ENCODE results near the gene KRTAP13-4. TPM values are rescaled to one million over a fixed set of nuclear protein-coding genes. Genes with fewer than 3 reads are reported as not detected.

The KRTAP13-4 gene
- polyA plus RNA-seq (2013, experiment 1 of 4): 0.94 TPM
- polyA plus RNA-seq (2013, experiment 2 of 4): 1.3 TPM
- polyA plus RNA-seq (2013, experiment 3 of 4): 0.91 TPM
- polyA plus RNA-seq (2013, experiment 4 of 4): 0.93 TPM

DNA sequence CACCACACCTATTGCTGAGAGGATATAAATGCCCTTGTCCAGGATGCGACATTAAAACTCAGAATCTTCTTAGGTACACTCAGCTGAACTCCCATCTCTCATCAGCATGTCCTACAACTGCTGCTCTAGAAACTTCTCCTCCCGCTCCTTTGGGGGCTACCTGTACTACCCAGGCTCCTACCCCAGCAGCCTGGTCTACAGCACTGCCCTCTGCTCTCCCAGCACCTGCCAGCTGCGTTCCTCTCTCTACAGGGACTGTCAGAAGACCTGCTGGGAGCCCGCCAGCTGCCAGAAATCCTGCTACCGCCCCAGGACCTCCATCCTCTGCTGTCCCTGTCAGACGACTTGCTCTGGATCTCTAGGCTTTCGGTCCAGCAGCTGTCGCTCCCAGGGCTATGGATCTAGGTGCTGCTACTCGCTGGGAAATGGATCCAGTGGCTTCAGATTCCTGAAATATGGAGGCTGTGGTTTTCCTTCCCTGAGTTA is at the start of gene KRTAP13-4:
TSS of gene KRTAP13-4 (plus strand) at position 51 of the 486 bp plus-strand sequence. CDS start at position 107, 56 bp downstream.
- H3K27me3 ChIP-seq (ENCODE audit: control insufficient read depth, insufficient read depth, low read length, poor library complexity, severe bottlenecking): no peaks in the 10 kb centered on the region
- H3K36me3 ChIP-seq (ENCODE audit: control insufficient read depth, insufficient read depth, low read length): no peaks in the 10 kb centered on the region
- H3K4me1 ChIP-seq (ENCODE audit: control insufficient read depth, insufficient read depth, low read length): no peaks in the 10 kb centered on the region
- no peak within 1 kb of the TSS for H3K4me3 ChIP-seq (ENCODE audit: insufficient read depth, low read depth, low read length)
- H3K27ac ChIP-seq (ENCODE audit: insufficient read depth, low read depth, low read length, poor library complexity, severe bottlenecking): no peak within 1 kb of the TSS
- H3K9me3 ChIP-seq (ENCODE audit: control insufficient read depth, low read length): no peaks in the 10 kb centered on the region
- WGBS, 2 experiments: 89 to 91% methylated on average over 9 of the region's 9 CpGs

DNA sequence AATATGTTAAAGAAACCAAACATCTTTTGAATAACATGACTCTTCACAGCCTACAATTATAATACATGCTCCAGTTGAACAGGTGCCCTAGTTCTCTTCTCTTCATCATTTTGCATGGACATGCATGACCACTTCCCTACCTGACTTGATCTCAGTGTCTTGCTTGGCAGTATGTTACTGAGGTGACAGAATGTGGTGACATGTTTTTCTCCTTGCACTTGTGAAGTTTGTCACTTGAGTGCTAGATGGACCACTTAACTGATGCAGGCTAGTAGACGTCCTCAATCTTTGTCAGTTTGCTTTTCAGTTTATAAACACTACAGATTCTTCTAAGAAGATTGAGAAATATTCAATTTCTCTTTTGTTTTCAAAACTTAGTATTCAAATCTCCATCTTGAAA is 47.8 kb upstream of the KRTAP13-4 start:
- H3K9me3 ChIP-seq (ENCODE audit: control insufficient read depth, low read length): no peaks in the 10 kb centered on the region
- no peak overlapping the region for H3K4me3 ChIP-seq (ENCODE audit: insufficient read depth, low read depth, low read length)
- no peak overlapping the region for H3K27ac ChIP-seq (ENCODE audit: insufficient read depth, low read depth, low read length, poor library complexity, severe bottlenecking)
- H3K27me3 ChIP-seq (ENCODE audit: control insufficient read depth, insufficient read depth, low read length, poor library complexity, severe bottlenecking): no peaks in the 10 kb centered on the region
- WGBS, 2 experiments: 85 to 86% methylated on average over 1 of the region's 1 CpG
- H3K4me1 ChIP-seq (ENCODE audit: control insufficient read depth, insufficient read depth, low read length): no peaks in the 10 kb centered on the region
- H3K36me3 ChIP-seq (ENCODE audit: control insufficient read depth, insufficient read depth, low read length): no peaks in the 10 kb centered on the region

- Histone ChIP-seq H3K27ac (ENCODE audit: insufficient read depth, low read depth, low read length, poor library complexity, severe bottlenecking) (no peak overlapping the region), H3K9me3 (ENCODE audit: control insufficient read depth, low read length) (no peaks in the 10 kb centered on the region), H3K36me3 (ENCODE audit: control insufficient read depth, insufficient read depth, low read length) (no peaks in the 10 kb centered on the region), H3K4me3 (ENCODE audit: insufficient read depth, low read depth, low read length) (no peak overlapping the region), H3K4me1 (ENCODE audit: control insufficient read depth, insufficient read depth, low read length) (no peaks in the 10 kb centered on the region), H3K27me3 (ENCODE audit: control insufficient read depth, insufficient read depth, low read length, poor library complexity, severe bottlenecking) (no peaks in the 10 kb centered on the region)
- 86 to 93% methylated on average over 2 of the region's 2 CpGs for WGBS, 2 experiments
Observed at GRCh38 chr21:30391492-30392025, 38.5 kb upstream of the KRTAP13-4 start.

DNA sequence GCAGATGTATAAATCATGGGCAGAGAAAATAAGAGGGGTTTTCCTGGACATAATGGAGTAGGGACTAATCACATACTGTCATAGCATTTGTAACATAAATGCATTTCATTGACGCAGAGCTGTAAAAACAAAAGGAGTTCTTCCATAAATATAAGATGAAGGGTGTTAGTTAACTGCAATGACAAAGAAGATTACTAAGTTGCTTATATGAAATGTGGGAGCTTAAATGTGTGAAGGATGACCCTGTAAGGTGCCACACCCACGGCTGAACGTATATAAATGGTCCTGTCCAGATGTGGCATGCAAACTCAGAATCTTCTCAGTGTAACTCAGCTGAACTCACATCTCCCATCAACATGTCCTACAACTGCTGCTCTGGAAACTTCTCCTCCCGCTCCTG is 34.3 kb upstream of the KRTAP13-4 start, which contains the start of gene KRTAP13-1:
TSS of gene KRTAP13-1 (plus strand) at position 301 of the 400 bp plus-strand sequence. CDS start at position 357, 56 bp downstream.
- H3K4me3 ChIP-seq (ENCODE audit: insufficient read depth, low read depth, low read length): no peak within 1 kb of the TSS
- 91 to 94% methylated on average over 4 of the region's 4 CpGs for WGBS, 2 experiments
- H3K36me3 ChIP-seq (ENCODE audit: control insufficient read depth, insufficient read depth, low read length): no peaks in the 10 kb centered on the region
- H3K27ac ChIP-seq (ENCODE audit: insufficient read depth, low read depth, low read length, poor library complexity, severe bottlenecking): no peak within 1 kb of the TSS
- H3K27me3 ChIP-seq (ENCODE audit: control insufficient read depth, insufficient read depth, low read length, poor library complexity, severe bottlenecking): no peaks in the 10 kb centered on the region
- no peaks in the 10 kb centered on the region for H3K4me1 ChIP-seq (ENCODE audit: control insufficient read depth, insufficient read depth, low read length)
- no peaks in the 10 kb centered on the region for H3K9me3 ChIP-seq (ENCODE audit: control insufficient read depth, low read length)

DNA sequence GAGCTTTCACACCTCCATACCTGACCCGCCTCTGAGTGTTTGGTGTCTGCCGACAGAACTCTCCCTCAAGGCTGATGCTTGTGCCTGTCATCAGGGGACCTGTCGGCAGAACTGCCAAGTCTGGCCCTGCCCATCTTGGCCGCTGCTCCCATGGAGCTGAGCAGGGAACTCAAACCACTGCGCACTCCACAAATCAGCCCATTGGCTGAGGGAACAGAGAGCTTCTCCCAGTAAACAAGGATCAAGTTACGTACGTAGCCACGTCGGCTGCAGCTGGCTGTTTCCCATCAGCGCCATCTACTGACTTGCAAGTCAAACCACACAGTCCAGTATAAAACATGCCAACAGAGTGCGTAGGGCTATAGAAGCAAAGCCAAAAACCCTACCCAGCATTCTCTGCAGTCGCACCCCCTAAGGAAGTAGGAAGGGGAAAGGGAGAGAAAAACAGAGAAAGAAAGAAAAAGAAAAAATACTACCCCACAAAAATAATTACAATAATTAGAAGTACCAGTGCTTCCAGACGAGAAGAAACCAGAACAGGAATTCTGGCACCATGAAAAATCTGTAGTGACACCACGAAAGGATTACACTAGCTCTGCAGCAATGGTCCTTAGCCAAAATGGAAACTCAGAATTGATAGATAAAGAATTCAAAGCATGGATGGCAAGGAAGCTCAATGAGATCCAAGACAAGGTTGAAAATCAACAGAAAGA is 21.1 kb upstream of the KRTAP13-4 start:
- Histone ChIP-seq H3K27ac (ENCODE audit: insufficient read depth, low read depth, low read length, poor library complexity, severe bottlenecking) (no peak overlapping the region), H3K4me3 (ENCODE audit: insufficient read depth, low read depth, low read length) (no peak overlapping the region), H3K27me3 (ENCODE audit: control insufficient read depth, insufficient read depth, low read length, poor library complexity, severe bottlenecking) (no peaks in the 10 kb centered on the region), H3K4me1 (ENCODE audit: control insufficient read depth, insufficient read depth, low read length) (no peaks in the 10 kb centered on the region), H3K9me3 (ENCODE audit: control insufficient read depth, low read length) (no peaks in the 10 kb centered on the region), H3K36me3 (ENCODE audit: control insufficient read depth, insufficient read depth, low read length) (no peaks in the 10 kb centered on the region)
- WGBS, 2 experiments: 34 to 36% methylated on average over 12 to 13 of the region's 14 CpGs

DNA sequence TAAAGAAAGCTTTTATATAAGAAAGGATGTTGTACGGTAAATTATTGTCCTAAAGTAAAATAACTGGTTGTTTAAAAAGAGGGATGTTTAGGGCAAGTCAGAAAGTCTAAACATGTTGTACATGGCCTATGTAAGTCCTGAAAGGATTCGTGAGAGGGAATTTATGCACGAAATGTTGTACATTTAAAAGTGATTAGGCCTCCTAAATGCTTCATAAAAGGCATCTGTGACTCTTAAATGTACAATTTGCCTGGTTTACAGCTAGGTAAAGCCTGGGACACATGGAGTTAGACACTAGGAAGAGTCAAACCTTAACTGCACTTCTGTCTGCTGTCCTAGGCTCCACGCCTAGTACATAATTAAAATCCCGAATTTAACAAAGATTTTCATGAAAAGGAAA is 14.0 kb upstream of the KRTAP13-4 start:
- Histone ChIP-seq H3K27me3 (ENCODE audit: control insufficient read depth, insufficient read depth, low read length, poor library complexity, severe bottlenecking) (no peaks in the 10 kb centered on the region), H3K4me3 (ENCODE audit: insufficient read depth, low read depth, low read length) (no peak overlapping the region), H3K9me3 (ENCODE audit: control insufficient read depth, low read length) (peaks cover 5% of the 10 kb centered on the region), H3K4me1 (ENCODE audit: control insufficient read depth, insufficient read depth, low read length) (no peaks in the 10 kb centered on the region), H3K27ac (ENCODE audit: insufficient read depth, low read depth, low read length, poor library complexity, severe bottlenecking) (no peak overlapping the region), H3K36me3 (ENCODE audit: control insufficient read depth, insufficient read depth, low read length) (no peaks in the 10 kb centered on the region)
- 86 to 94% methylated on average over 5 of the region's 5 CpGs for WGBS, 2 experiments

DNA sequence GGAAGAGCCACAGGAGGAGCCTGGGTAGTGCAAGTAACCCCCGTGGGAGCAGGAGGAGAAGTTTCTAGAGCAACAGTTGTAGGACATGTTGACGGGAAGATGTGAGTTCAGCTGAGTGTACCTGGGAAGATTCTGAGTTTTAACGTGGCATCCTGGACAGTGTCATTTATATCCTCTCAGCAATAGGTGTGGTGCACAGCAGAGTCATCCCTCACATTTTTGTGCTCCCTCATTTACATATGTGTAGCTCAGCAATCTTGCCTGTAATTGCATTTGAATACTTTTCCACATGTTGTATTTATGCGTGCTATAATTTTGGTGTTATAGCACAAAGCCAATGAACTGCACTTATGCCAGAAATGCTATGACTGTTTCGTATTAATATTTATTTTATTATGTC is 4.2 kb upstream of the KRTAP13-4 start, which contains the start of gene KRTAP13-3:
TSS of gene KRTAP13-3 (minus strand) at position 101 of the 400 bp plus-strand sequence. CDS start at position 87, 14 bp downstream.
- Histone ChIP-seq H3K4me3 (ENCODE audit: insufficient read depth, low read depth, low read length) (no peak within 1 kb of the TSS), H3K4me1 (ENCODE audit: control insufficient read depth, insufficient read depth, low read length) (no peaks in the 10 kb centered on the region), H3K36me3 (ENCODE audit: control insufficient read depth, insufficient read depth, low read length) (no peaks in the 10 kb centered on the region), H3K27me3 (ENCODE audit: control insufficient read depth, insufficient read depth, low read length, poor library complexity, severe bottlenecking) (no peaks in the 10 kb centered on the region), H3K27ac (ENCODE audit: insufficient read depth, low read depth, low read length, poor library complexity, severe bottlenecking) (peak within 1 kb of the TSS; percentile 27), H3K9me3 (ENCODE audit: control insufficient read depth, low read length) (no peaks in the 10 kb centered on the region)
- 81 to 92% methylated on average over 3 to 4 of the region's 5 CpGs for WGBS, 2 experiments

DNA sequence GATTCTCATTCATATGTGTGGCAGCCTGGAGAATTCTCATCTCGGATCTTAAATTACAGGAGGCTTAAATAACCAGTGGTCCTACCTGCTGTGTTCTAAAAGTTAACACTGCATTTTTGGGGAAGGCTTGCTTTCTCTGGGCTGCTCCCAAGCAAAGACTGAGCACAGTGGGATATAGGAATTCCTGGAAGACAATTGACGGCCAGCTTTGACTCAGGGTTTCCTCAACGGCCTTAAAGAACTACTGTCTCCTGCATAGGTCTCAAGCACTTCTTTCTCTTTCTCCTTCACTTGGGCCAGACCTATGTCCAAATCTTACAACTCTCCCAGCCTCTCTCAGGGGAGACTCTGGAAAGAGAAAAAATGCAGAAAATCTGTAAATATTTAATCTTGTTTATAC is 3.3 kb upstream of the KRTAP13-4 start:
- Histone ChIP-seq H3K27me3 (ENCODE audit: control insufficient read depth, insufficient read depth, low read length, poor library complexity, severe bottlenecking) (no peaks in the 10 kb centered on the region), H3K9me3 (ENCODE audit: control insufficient read depth, low read length) (no peaks in the 10 kb centered on the region), H3K36me3 (ENCODE audit: control insufficient read depth, insufficient read depth, low read length) (no peaks in the 10 kb centered on the region), H3K4me3 (ENCODE audit: insufficient read depth, low read depth, low read length) (no peak overlapping the region), H3K4me1 (ENCODE audit: control insufficient read depth, insufficient read depth, low read length) (no peaks in the 10 kb centered on the region), H3K27ac (ENCODE audit: insufficient read depth, low read depth, low read length, poor library complexity, severe bottlenecking) (peak overlapping the region; percentile 27)
- 0 to 4% methylated on average over 3 of the region's 3 CpGs for WGBS, 2 experiments

- Histone ChIP-seq H3K9me3 (ENCODE audit: control insufficient read depth, low read length) (no peaks in the 10 kb centered on the region), H3K27ac (ENCODE audit: insufficient read depth, low read depth, low read length, poor library complexity, severe bottlenecking) (no peak overlapping the region), H3K4me1 (ENCODE audit: control insufficient read depth, insufficient read depth, low read length) (no peaks in the 10 kb centered on the region), H3K27me3 (ENCODE audit: control insufficient read depth, insufficient read depth, low read length, poor library complexity, severe bottlenecking) (no peaks in the 10 kb centered on the region), H3K36me3 (ENCODE audit: control insufficient read depth, insufficient read depth, low read length) (no peaks in the 10 kb centered on the region), H3K4me3 (ENCODE audit: insufficient read depth, low read depth, low read length) (no peak overlapping the region)
- 44 to 50% methylated on average over 9 of the region's 10 CpGs for WGBS, 2 experiments
Observed at GRCh38 chr21:30434033-30434631, 4.1 kb downstream of the KRTAP13-4 start.

- no peak overlapping the region for H3K4me3 ChIP-seq (ENCODE audit: insufficient read depth, low read depth, low read length)
- no peaks in the 10 kb centered on the region for H3K4me1 ChIP-seq (ENCODE audit: control insufficient read depth, insufficient read depth, low read length)
- no peaks in the 10 kb centered on the region for H3K36me3 ChIP-seq (ENCODE audit: control insufficient read depth, insufficient read depth, low read length)
- WGBS, 2 experiments: 97 to 100% methylated on average over 1 to 3 of the region's 3 CpGs
- H3K27ac ChIP-seq (ENCODE audit: insufficient read depth, low read depth, low read length, poor library complexity, severe bottlenecking): no peak overlapping the region
- no peaks in the 10 kb centered on the region for H3K27me3 ChIP-seq (ENCODE audit: control insufficient read depth, insufficient read depth, low read length, poor library complexity, severe bottlenecking)
- H3K9me3 ChIP-seq (ENCODE audit: control insufficient read depth, low read length): no peaks in the 10 kb centered on the region
Observed at GRCh38 chr21:30437010-30437565, 7.1 kb downstream of the KRTAP13-4 start.
